ENCODE results near the gene FZD10. TPM values are rescaled to one million over a fixed set of nuclear protein-coding genes. Genes with fewer than 3 reads are reported as not detected.

The FZD10 gene
- not detected in 2 replicates for total RNA-seq

GRCh38 chr12:130162267-130162666, at the start of gene FZD10:
FZD10 (plus strand) TSS chr12:130162464; CDS start chr12:130162943, 479 bp downstream.

Other genes starting within 250 kb of the FZD10 start
- not detected in 2 replicates for gene PIWIL1, start 175.4 kb downstream of the FZD10 start, total RNA-seq